Tibial nerve (tissue), 4 donors: ENCODE data around the gene MYO18B. TPM values are rescaled to one million over a fixed set of nuclear protein-coding genes. Genes with fewer than 3 reads are reported as not detected.

Experiments
- DNase-seq, 2 donors: peaks; one replicate each; pipeline ENCODE4 v3.0.0-alpha.2; 2019; ENCODE audit warnings: low spot score in 2 of 2
- H3K27ac ChIP-seq, 4 donors: fragments of 200-600 bp; sonication (generic) in 3 of 4; one replicate each; pipeline ENCODE4 v1.5.1; 2017 to 2019; ENCODE audit warnings: mild to moderate bottlenecking in 1 of 4
- H3K27me3 ChIP-seq, 2 donors: fragments of 200-600 bp; sonication (generic) in 1 of 2; one replicate each; pipeline versions ENCODE4 v1.5.1 to v1.6.0; 2017 to 2019
- H3K36me3 ChIP-seq, 3 donors: fragments of 200-600 bp; sonication (generic); one replicate each; pipeline ENCODE4 v1.5.1; 2018 to 2019
- H3K4me1 ChIP-seq, 4 donors: fragments of 200-600 bp; sonication (generic) in 3 of 4; one replicate each; pipeline ENCODE4 v1.5.1; 2017 to 2019
- H3K4me3 ChIP-seq, 4 donors: fragments of 200-600 bp; sonication (generic) in 3 of 4; one replicate each; pipeline ENCODE4 v1.5.1; 2017 to 2019; ENCODE audit warnings: mild to moderate bottlenecking in 1 of 4, moderate library complexity in 1 of 4
- H3K9me3 ChIP-seq, 4 donors: fragments of 200-600 bp; sonication (generic) in 3 of 4; one replicate each; pipeline ENCODE4 v1.5.1; 2017 to 2019
- CTCF ChIP-seq, 5 experiments: fragments of 200-600 bp in 3 of 5; fragments of 450-650 bp in 2 of 5; sonication (generic) in 3 of 5; IDR thresholded peaks; one replicate each; pipeline ENCODE4 v1.5.1; 2016 to 2019; ENCODE audit warnings: antibody characterized with exemption in 5 of 5, mild to moderate bottlenecking in 3 of 5, moderate library complexity in 2 of 5
- EP300 ChIP-seq, 2 donors: sonication (generic); formaldehyde crosslinking; IDR thresholded peaks; one replicate each; pipeline ENCODE4 v1.6.1; 2017; ENCODE audit warnings: antibody characterized with exemption in 2 of 2, mild to moderate bottlenecking in 1 of 2
- POLR2A ChIP-seq, 2 donors: fragments of 450-650 bp; IDR thresholded peaks; one replicate each; pipeline ENCODE4 v1.6.1; 2017; ENCODE audit warnings: antibody characterized with exemption in 2 of 2, mild to moderate bottlenecking in 2 of 2, moderate library complexity in 2 of 2
- WGBS, 2 donors: methylation state at CpG; one replicate each; pipeline ENCODE4 v1.1.5; 2018; 5-methylcytosine and 5-hydroxymethylcytosine counted together
- total RNA-seq, 4 donors: library from RNA; depleted of rRNA; stranded (reverse); fragments of >200 nt; gene quantifications; one replicate each; pipeline ENCODE4 v1.1.0, GENCODE V29; 2016

MYO18B gene
- total RNA-seq, 4 donors from 2014 or later: under 0.01 TPM; not detected in 2

GRCh38 chr22:26041931-26042330 lies 299.9 kb downstream of the MYO18B start:
- DNase-seq: no peak
- no peaks in the 10 kb centered on the region for H3K36me3 ChIP-seq
- WGBS, 2 donors: 77 to 78% methylated on average over 4 of the region's 4 CpGs
- H3K4me3 ChIP-seq: no peak overlapping the region
- H3K9me3 ChIP-seq: peaks cover 0 to 4% (median 0%) of the 10 kb centered on the region in 4 donors
- H3K4me1 ChIP-seq: no peaks in the 10 kb centered on the region
- H3K27me3 ChIP-seq: no peaks in the 10 kb centered on the region
- no peak for TF ChIP-seq EP300 (IDR thresholded peaks at IDR 0.05)
- no peak for TF ChIP-seq POLR2A (IDR thresholded peaks at IDR 0.05)
- TF ChIP-seq CTCF (IDR thresholded peaks at IDR 0.05): no peak
- no peak overlapping the region for H3K27ac ChIP-seq

GRCh38 chr22:26043031-26043430 lies 301.0 kb downstream of the MYO18B start:
- no peak overlapping the region for H3K27ac ChIP-seq
- no peaks in the 10 kb centered on the region for H3K36me3 ChIP-seq
- TF ChIP-seq EP300 (IDR thresholded peaks at IDR 0.05) (no peak), CTCF (IDR thresholded peaks at IDR 0.05) (no peak), POLR2A (IDR thresholded peaks at IDR 0.05) (no peak)
- no peaks in the 10 kb centered on the region for H3K4me1 ChIP-seq
- no peak for DNase-seq
- H3K27me3 ChIP-seq: no peaks in the 10 kb centered on the region
- 63 to 82% methylated on average over 2 of the region's 2 CpGs for WGBS, 2 donors
- peaks cover 0 to 4% (median 0%) of the 10 kb centered on the region in 4 donors for H3K9me3 ChIP-seq
- no peak overlapping the region for H3K4me3 ChIP-seq

- H3K27ac ChIP-seq: no peak overlapping the region
- WGBS, 2 donors: 80 to 86% methylated on average over 2 of the region's 2 CpGs
- H3K36me3 ChIP-seq: no peaks in the 10 kb centered on the region
- TF ChIP-seq POLR2A (IDR thresholded peaks at IDR 0.05) (no peak), EP300 (IDR thresholded peaks at IDR 0.05) (no peak), CTCF (IDR thresholded peaks at IDR 0.05) (no peak)
- no peak overlapping the region for H3K4me3 ChIP-seq
- DNase-seq: no peak
- peaks cover 0 to 3% (median 0%) of the 10 kb centered on the region in 4 donors for H3K9me3 ChIP-seq
- no peaks in the 10 kb centered on the region for H3K27me3 ChIP-seq
- H3K4me1 ChIP-seq: no peaks in the 10 kb centered on the region
Observed at GRCh38 chr22:26045051-26045450, 303.1 kb downstream of the MYO18B start.

- Histone ChIP-seq H3K27ac (no peak overlapping the region), H3K9me3 (no peaks in the 10 kb centered on the region), H3K4me3 (no peak overlapping the region), H3K27me3 (no peaks in the 10 kb centered on the region), H3K4me1 (no peaks in the 10 kb centered on the region), H3K36me3 (no peaks in the 10 kb centered on the region)
- no peak for TF ChIP-seq POLR2A (IDR thresholded peaks at IDR 0.05)
- TF ChIP-seq CTCF (IDR thresholded peaks at IDR 0.05): no peak
- TF ChIP-seq EP300 (IDR thresholded peaks at IDR 0.05): no peak
- 76 to 77% methylated on average over 3 of the region's 3 CpGs for WGBS, 2 donors
- DNase-seq: no peak
Observed at GRCh38 chr22:26045860-26046259, 303.9 kb downstream of the MYO18B start.

GRCh38 chr22:26047516-26047915 lies 305.5 kb downstream of the MYO18B start:
- 94% methylated on average over 2 of the region's 2 CpGs for WGBS, 2 donors
- DNase-seq: no peak
- Histone ChIP-seq H3K27me3 (no peaks in the 10 kb centered on the region), H3K9me3 (no peaks in the 10 kb centered on the region), H3K36me3 (no peaks in the 10 kb centered on the region), H3K4me3 (no peak overlapping the region), H3K4me1 (no peaks in the 10 kb centered on the region), H3K27ac (no peak overlapping the region)
- TF ChIP-seq EP300 (IDR thresholded peaks at IDR 0.05): no peak
- no peak for TF ChIP-seq POLR2A (IDR thresholded peaks at IDR 0.05)
- TF ChIP-seq CTCF (IDR thresholded peaks at IDR 0.05): no peak
